H1 (cell line): Measurements from ENCODE around the gene SLC25A22. TPM values are rescaled to one million over a fixed set of nuclear protein-coding genes. Genes with fewer than 3 reads are reported as not detected.

Experiments used
- CTBP2 ChIP-seq: IDR thresholded peaks from 2 replicates; pipeline ENCODE4 v1.7.0; 2011; ENCODE audit warnings: borderline replicate concordance, mild to moderate bottlenecking, moderate library complexity, mixed read lengths, low read length; ENCODE audit not compliant: insufficient read depth, insufficient read length
- JUN ChIP-seq: IDR thresholded peaks from 2 replicates; pipeline ENCODE4 v1.6.1; 2011; ENCODE audit warnings: low read depth, mild to moderate bottlenecking, improper control_type of control experiment, low read length
- KDM1A ChIP-seq: fragments of 200-600, 300-600 bp; sonication (generic); IDR thresholded peaks from 2 replicates; pipeline ENCODE4 v1.7.1; 2016; ENCODE audit warnings: mild to moderate bottlenecking, low read length, borderline replicate concordance
- RBBP5 ChIP-seq: IDR thresholded peaks from 2 replicates; pipeline ENCODE4 v1.7.1; 2012; ENCODE audit warnings: low read depth, mild to moderate bottlenecking, inconsistent platforms, low read length, moderate library complexity, borderline replicate concordance
- SAP30 ChIP-seq: fragments of 300-600 bp; sonication (generic); IDR thresholded peaks from 2 replicates; pipeline ENCODE4 v1.7.1; 2012; ENCODE audit warnings: low read length, moderate library complexity, mild to moderate bottlenecking, inconsistent platforms; ENCODE audit not compliant: insufficient read depth, insufficient replicate concordance
- SIRT6 ChIP-seq: IDR thresholded peaks from one replicate; pipeline ENCODE4 v1.7.1; 2012; ENCODE audit warnings: low read length, inconsistent platforms
- SP1 ChIP-seq: IDR thresholded peaks from 2 replicates; pipeline ENCODE4 v1.6.1; 2011; ENCODE audit warnings: low read depth, low read length
- polyA plus RNA-seq, 7 experiments: library from polyadenylated mRNA; depleted of rRNA in 3 of 7; stranded (reverse) in 5 of 7; unstranded in 2 of 7; fragments of >200 nt in 5 of 7; fragments of 200-250 nt in 2 of 7; gene quantifications; 1 replicate in 5 of 7; 2 replicates in 1 of 7; 4 replicates in 1 of 7; pipeline versions ENCODE4 v1.2.1 to v1.2.3, GENCODE V29; 2011 to 2013; ENCODE audit warnings: missing spikeins in 2 of 7, mixed read lengths in 2 of 7
- total RNA-seq: library from RNA; stranded (reverse); fragmentation: NEBNext Ultra II Directional; extraction: Animal tissue kit (Norgen Biotek cat#: 25700); gene quantifications from 2 replicates; pipeline ENCODE4 v1.2.1, GENCODE V29; 2021

Gene SLC25A22
- total and polyA plus RNA-seq, 2 of the 8 experiments (the other 6 are each of a cell fraction or from before 2014, with no cell fraction given), result 31.5 to 48.0 TPM

DNA sequence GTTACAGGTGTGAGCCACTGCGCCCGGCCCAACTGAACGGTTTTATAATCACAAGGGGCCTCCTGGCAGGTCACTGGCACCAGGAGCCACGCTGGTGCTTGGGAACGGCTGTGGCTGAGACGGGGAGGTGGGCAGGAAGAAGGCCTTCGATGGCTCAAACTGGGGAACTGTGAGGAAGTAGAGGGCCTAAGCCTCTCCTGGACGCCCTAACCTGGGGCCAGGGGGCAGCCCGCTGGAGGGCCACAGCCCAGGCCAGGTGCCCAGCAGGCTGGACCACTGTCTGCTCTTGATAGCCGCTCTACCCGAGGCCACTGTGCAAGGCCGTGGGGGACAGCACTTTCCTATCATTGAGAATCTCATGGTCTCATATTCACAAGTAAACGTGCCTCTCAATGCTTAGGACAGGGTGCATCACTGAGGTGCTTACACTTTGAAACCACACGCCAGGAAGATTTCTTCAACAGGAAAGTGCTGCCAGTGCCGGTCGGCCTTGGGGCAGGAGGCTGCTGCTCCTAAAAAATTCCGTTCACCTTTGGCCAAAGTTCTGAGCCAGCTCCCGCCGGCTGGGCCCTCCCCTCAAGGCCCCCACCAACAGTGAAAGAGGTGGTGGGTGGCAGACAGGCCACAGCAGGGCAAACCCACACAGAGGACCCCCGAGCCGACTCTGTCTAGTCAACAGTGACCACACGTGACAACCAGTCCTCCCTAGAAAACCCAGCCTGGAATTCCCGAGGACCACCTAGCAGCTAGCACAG, 28.0 kb downstream of the SLC25A22 start (continued):
- TF ChIP-seq KDM1A (no peak), RBBP5 (no peak), JUN (no peak), SIRT6 (no peak), SAP30 (no peak), CTBP2 (no peak), SP1 (no peak)
